ENCODE results near the gene CDKAL1. TPM values are rescaled to one million over a fixed set of nuclear protein-coding genes. Genes with fewer than 3 reads are reported as not detected.

Gene CDKAL1
- total and polyA plus RNA-seq, 2 donors from 2014 or later = 4.6 to 20.2 TPM

GRCh38 chr6:21278375-21278745 is 744.1 kb downstream of the CDKAL1 start:
- FAIRE-seq (no peak), DNase-seq (no peak)
- Histone ChIP-seq H3K4me3 (ENCODE audit: low read length in 3 of 3) (no peak overlapping the region), H3K9me3 (ENCODE audit: control insufficient read depth in 2 of 3, insufficient read depth in 1 of 3, low read length in 3 of 3) (no peaks in the 10 kb centered on the region), H3K4me1 (ENCODE audit: control insufficient read depth in 2 of 3, insufficient read depth in 2 of 3, low read depth in 1 of 3, low read length in 3 of 3) (no peaks in the 10 kb centered on the region), H3K27ac (ENCODE audit: low read depth in 2 of 2, low read length in 2 of 2) (no peak overlapping the region), H3K9ac (ENCODE audit: low read length in 3 of 3) (no peak overlapping the region), H3K36me3 (ENCODE audit: control insufficient read depth in 2 of 3, insufficient read depth in 3 of 3, low read length in 3 of 3) (no peaks in the 10 kb centered on the region), H3K27me3 (ENCODE audit: control insufficient read depth, insufficient read depth, low read length) (no peaks in the 10 kb centered on the region)
- TF ChIP-seq, protein P1, sequence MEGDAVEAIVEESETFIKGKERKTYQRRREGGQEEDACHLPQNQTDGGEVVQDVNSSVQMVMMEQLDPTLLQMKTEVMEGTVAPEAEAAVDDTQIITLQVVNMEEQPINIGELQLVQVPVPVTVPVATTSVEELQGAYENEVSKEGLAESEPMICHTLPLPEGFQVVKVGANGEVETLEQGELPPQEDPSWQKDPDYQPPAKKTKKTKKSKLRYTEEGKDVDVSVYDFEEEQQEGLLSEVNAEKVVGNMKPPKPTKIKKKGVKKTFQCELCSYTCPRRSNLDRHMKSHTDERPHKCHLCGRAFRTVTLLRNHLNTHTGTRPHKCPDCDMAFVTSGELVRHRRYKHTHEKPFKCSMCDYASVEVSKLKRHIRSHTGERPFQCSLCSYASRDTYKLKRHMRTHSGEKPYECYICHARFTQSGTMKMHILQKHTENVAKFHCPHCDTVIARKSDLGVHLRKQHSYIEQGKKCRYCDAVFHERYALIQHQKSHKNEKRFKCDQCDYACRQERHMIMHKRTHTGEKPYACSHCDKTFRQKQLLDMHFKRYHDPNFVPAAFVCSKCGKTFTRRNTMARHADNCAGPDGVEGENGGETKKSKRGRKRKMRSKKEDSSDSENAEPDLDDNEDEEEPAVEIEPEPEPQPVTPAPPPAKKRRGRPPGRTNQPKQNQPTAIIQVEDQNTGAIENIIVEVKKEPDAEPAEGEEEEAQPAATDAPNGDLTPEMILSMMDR (IDR thresholded peaks at IDR 0.05; ENCODE audit: borderline replicate concordance, extremely low read depth, insufficient read depth) = no peak
- intact Hi-C loops (cut with DNase I) = no loop called here

GRCh38 chr6:21279619-21280018 is 745.4 kb downstream of the CDKAL1 start:
- Histone ChIP-seq H3K27me3 (ENCODE audit: control insufficient read depth, insufficient read depth, low read length) (no peaks in the 10 kb centered on the region), H3K9me3 (ENCODE audit: control insufficient read depth in 2 of 3, insufficient read depth in 1 of 3, low read length in 3 of 3) (no peaks in the 10 kb centered on the region), H3K27ac (ENCODE audit: low read depth in 2 of 2, low read length in 2 of 2) (no peak overlapping the region), H3K9ac (ENCODE audit: low read length in 3 of 3) (no peak overlapping the region), H3K4me3 (ENCODE audit: low read length in 3 of 3) (no peak overlapping the region), H3K4me1 (ENCODE audit: control insufficient read depth in 2 of 3, insufficient read depth in 2 of 3, low read depth in 1 of 3, low read length in 3 of 3) (no peaks in the 10 kb centered on the region), H3K36me3 (ENCODE audit: control insufficient read depth in 2 of 3, insufficient read depth in 3 of 3, low read length in 3 of 3) (no peaks in the 10 kb centered on the region)
- no peak for FAIRE-seq
- TF ChIP-seq, protein P1 (IDR thresholded peaks at IDR 0.05; ENCODE audit: borderline replicate concordance, extremely low read depth, insufficient read depth) = no peak
- intact Hi-C loops (cut with DNase I) = no loop called here
- DNase-seq = no peak

DNA sequence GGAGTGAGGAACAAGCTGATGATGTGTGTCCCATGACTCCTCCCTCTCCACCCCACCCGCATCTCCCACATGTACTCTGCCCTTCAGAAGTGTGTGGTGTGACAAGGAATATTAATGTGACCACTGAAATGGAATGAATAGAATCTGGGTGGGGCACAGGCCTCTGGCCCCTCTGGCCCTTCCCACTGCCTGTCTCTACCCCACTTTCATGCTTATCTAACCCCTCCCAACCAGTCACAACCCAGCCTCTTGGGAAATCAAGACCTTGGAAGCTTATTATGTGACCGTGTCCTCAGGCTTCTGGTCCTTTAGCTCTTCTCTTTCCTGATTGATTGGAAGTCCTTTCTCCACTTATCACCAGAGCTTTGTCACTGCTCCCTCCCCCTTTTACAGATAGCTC is 747.1 kb downstream of the CDKAL1 start:
- no peak overlapping the region for H3K9ac ChIP-seq (ENCODE audit: low read length in 3 of 3)
- intact Hi-C loops (cut with DNase I) = no loop called here
- H3K4me1 ChIP-seq (ENCODE audit: control insufficient read depth in 2 of 3, insufficient read depth in 2 of 3, low read depth in 1 of 3, low read length in 3 of 3) = no peaks in the 10 kb centered on the region
- TF ChIP-seq, protein P1 (IDR thresholded peaks at IDR 0.05; ENCODE audit: borderline replicate concordance, extremely low read depth, insufficient read depth) = no peak
- DNase-seq = peak in 1 of 5 donors; percentile 24
- H3K27ac ChIP-seq (ENCODE audit: low read depth in 2 of 2, low read length in 2 of 2) = no peak overlapping the region
- H3K4me3 ChIP-seq (ENCODE audit: low read length in 3 of 3) = no peak overlapping the region
- FAIRE-seq = no peak
- no peaks in the 10 kb centered on the region for H3K36me3 ChIP-seq (ENCODE audit: control insufficient read depth in 2 of 3, insufficient read depth in 3 of 3, low read length in 3 of 3)
- H3K27me3 ChIP-seq (ENCODE audit: control insufficient read depth, insufficient read depth, low read length) = no peaks in the 10 kb centered on the region
- no peaks in the 10 kb centered on the region for H3K9me3 ChIP-seq (ENCODE audit: control insufficient read depth in 2 of 3, insufficient read depth in 1 of 3, low read length in 3 of 3)

Other genes with a start within 250 kb of the CDKAL1 start
- gene E2F3, start 132.6 kb upstream of the CDKAL1 start, total RNA-seq = 11.0 TPM
- gene E2F3, start 132.6 kb upstream of the CDKAL1 start, polyA plus RNA-seq (ENCODE audit: insufficient read depth, low read depth, low replicate concordance) = 3.7 TPM

Measured in kidney (tissue), 14 donors.